CD14-positive monocyte (primary cell): ENCODE results near the gene ISCA2. TPM values are rescaled to one million over a fixed set of nuclear protein-coding genes. Genes with fewer than 3 reads are reported as not detected.

Experiments used
- DNase-seq, 3 donors: peaks; one replicate each; pipeline ENCODE4 v3.0.0-alpha.2; 2011 to 2022
- H2AFZ ChIP-seq: 2 replicates; pipeline ENCODE4 v1.6.0; 2012; ENCODE audit warnings: mild to moderate bottlenecking, low read depth, low read length, inconsistent platforms; ENCODE audit not compliant: insufficient read depth, poor library complexity, severe bottlenecking
- H3K27ac ChIP-seq, 2 donors: 1 replicate in 1 of 2; 2 replicates in 1 of 2; pipeline ENCODE4 v1.5.1; 2012 to 2013; ENCODE audit warnings: low read length in 2 of 2, control low read depth in 1 of 2, inconsistent platforms in 1 of 2, low read depth in 1 of 2, mild to moderate bottlenecking in 1 of 2
- H3K27me3 ChIP-seq, 2 donors: one replicate each; pipeline versions ENCODE4 v1.6.0 to v1.6.1; 2011 to 2013; ENCODE audit warnings: low read length in 2 of 2; ENCODE audit not compliant: control insufficient read depth in 2 of 2, insufficient read depth in 2 of 2
- H3K36me3 ChIP-seq, 2 donors: replicated peaks in 1 of 2; 1 replicate in 1 of 2; 2 replicates in 1 of 2; pipeline versions ENCODE4 v1.5.1 to v1.6.1; 2012 to 2013; ENCODE audit warnings: low read length in 2 of 2, control low read depth in 1 of 2, inconsistent platforms in 1 of 2, mild to moderate bottlenecking in 1 of 2; ENCODE audit not compliant: insufficient read depth in 2 of 2, control insufficient read depth in 1 of 2
- H3K4me1 ChIP-seq, 2 donors: 1 replicate in 1 of 2; 2 replicates in 1 of 2; pipeline versions ENCODE4 v1.5.1 to v1.6.1; 2012 to 2013; ENCODE audit warnings: low read length in 2 of 2, control low read depth in 1 of 2, inconsistent platforms in 1 of 2, mild to moderate bottlenecking in 1 of 2, moderate library complexity in 1 of 2; ENCODE audit not compliant: insufficient read depth in 2 of 2, control insufficient read depth in 1 of 2
- H3K4me2 ChIP-seq: replicated peaks from 2 replicates; pipeline ENCODE3; 2012; ENCODE audit warnings: low read length, moderate library complexity, mild to moderate bottlenecking; ENCODE audit not compliant: poor library complexity, severe bottlenecking; ENCODE audit errors: extremely low read depth
- H3K4me3 ChIP-seq, 3 experiments: fragments of 200-600 bp in 1 of 3; sonication (generic) in 1 of 3; replicated peaks in 1 of 3; 1 replicate in 2 of 3; 2 replicates in 1 of 3; pipeline ENCODE4 v1.5.1; 2011 to 2013; ENCODE audit warnings: low read length in 3 of 3, mild to moderate bottlenecking in 3 of 3, control low read depth in 2 of 3, low read depth in 2 of 3, inconsistent platforms in 1 of 3, moderate library complexity in 1 of 3
- H3K79me2 ChIP-seq: 2 replicates; pipeline ENCODE4 v1.6.0; 2012; ENCODE audit warnings: mild to moderate bottlenecking, control low read depth, inconsistent platforms, low read length, moderate library complexity; ENCODE audit not compliant: insufficient read depth
- H3K9ac ChIP-seq: 2 replicates; pipeline ENCODE4 v1.6.0; 2017; ENCODE audit warnings: low read length, mild to moderate bottlenecking; ENCODE audit not compliant: insufficient read depth, poor library complexity, severe bottlenecking
- H3K9me3 ChIP-seq, 2 donors: replicated peaks in 1 of 2; 1 replicate in 1 of 2; 2 replicates in 1 of 2; pipeline versions ENCODE4 v1.5.1 to v1.6.1; 2012 to 2013; ENCODE audit warnings: low read length in 2 of 2, control low read depth in 1 of 2; ENCODE audit not compliant: control insufficient read depth in 1 of 2, insufficient read depth in 1 of 2
- H4K20me1 ChIP-seq: 2 replicates; pipeline ENCODE4 v1.6.0; 2012; ENCODE audit warnings: mild to moderate bottlenecking, low read length, control low read depth, moderate library complexity; ENCODE audit not compliant: insufficient read depth
- H3K27ac Mint-ChIP-seq, 7 donors: one replicate each; pipeline ENCODE4 v1.8.0; 2020; ENCODE audit warnings: mild to moderate bottlenecking in 7 of 7, mixed read lengths in 7 of 7, moderate library complexity in 6 of 7, inconsistent platforms in 2 of 7
- H3K27me3 Mint-ChIP-seq, 3 donors: one replicate each; pipeline ENCODE4 v1.8.0; 2021 to 2022; ENCODE audit warnings: low read depth in 3 of 3, mild to moderate bottlenecking in 3 of 3, mixed read lengths in 3 of 3, moderate library complexity in 3 of 3, inconsistent platforms in 1 of 3
- H3K36me3 Mint-ChIP-seq, 2 donors: one replicate each; pipeline ENCODE4 v1.8.0; 2020; ENCODE audit warnings: mixed read lengths in 2 of 2, inconsistent platforms in 1 of 2, mild to moderate bottlenecking in 1 of 2
- H3K4me1 Mint-ChIP-seq: one replicate; pipeline ENCODE4 v1.8.0; 2020; ENCODE audit warnings: mild to moderate bottlenecking, mixed read lengths
- H3K4me3 Mint-ChIP-seq, 2 donors: one replicate each; pipeline ENCODE4 v1.8.0; 2020; ENCODE audit warnings: mild to moderate bottlenecking in 2 of 2, mixed read lengths in 2 of 2, moderate library complexity in 1 of 2
- H3K9me3 Mint-ChIP-seq, 7 donors: one replicate each; pipeline ENCODE4 v1.8.0; 2020 to 2022; ENCODE audit warnings: mixed read lengths in 7 of 7, mild to moderate bottlenecking in 6 of 7, moderate library complexity in 6 of 7, inconsistent platforms in 2 of 7
- CTCF ChIP-seq: fragments of 200-600 bp; IDR thresholded peaks from one replicate; pipeline ENCODE4 v1.8.0; 2022; ENCODE audit warnings: antibody characterized with exemption, mild to moderate bottlenecking
- WGBS: methylation state at CpG from one replicate; pipeline ENCODE4 v1.1.5; 2013; ENCODE audit warnings: missing lambda C conversion rate; ENCODE audit not compliant: insufficient coverage; 5-methylcytosine and 5-hydroxymethylcytosine counted together
- intact Hi-C, 2 donors: fragments of 100-400 bp; cut with micrococcal nuclease; formaldehyde crosslinking; loops; one replicate each; pipeline versions ENCODE4 v1.15.0 to v1.15.1; 2023
- polyA plus RNA-seq, 3 donors: library from polyadenylated mRNA; depleted of rRNA in 1 of 3; unstranded in 2 of 3; stranded (reverse) in 1 of 3; fragments of 300-500 nt in 2 of 3; fragments of >200 nt in 1 of 3; fragmentation: Illumina TruSeq in 2 of 3; gene quantifications; 1 replicate in 2 of 3; 2 replicates in 1 of 3; pipeline ENCODE4 v1.2.3, GENCODE V29; 2012 to 2021

Gene ISCA2
- polyA plus RNA-seq, 3 donors: 6.1 to 61.7 (median 55.9) TPM

DNA sequence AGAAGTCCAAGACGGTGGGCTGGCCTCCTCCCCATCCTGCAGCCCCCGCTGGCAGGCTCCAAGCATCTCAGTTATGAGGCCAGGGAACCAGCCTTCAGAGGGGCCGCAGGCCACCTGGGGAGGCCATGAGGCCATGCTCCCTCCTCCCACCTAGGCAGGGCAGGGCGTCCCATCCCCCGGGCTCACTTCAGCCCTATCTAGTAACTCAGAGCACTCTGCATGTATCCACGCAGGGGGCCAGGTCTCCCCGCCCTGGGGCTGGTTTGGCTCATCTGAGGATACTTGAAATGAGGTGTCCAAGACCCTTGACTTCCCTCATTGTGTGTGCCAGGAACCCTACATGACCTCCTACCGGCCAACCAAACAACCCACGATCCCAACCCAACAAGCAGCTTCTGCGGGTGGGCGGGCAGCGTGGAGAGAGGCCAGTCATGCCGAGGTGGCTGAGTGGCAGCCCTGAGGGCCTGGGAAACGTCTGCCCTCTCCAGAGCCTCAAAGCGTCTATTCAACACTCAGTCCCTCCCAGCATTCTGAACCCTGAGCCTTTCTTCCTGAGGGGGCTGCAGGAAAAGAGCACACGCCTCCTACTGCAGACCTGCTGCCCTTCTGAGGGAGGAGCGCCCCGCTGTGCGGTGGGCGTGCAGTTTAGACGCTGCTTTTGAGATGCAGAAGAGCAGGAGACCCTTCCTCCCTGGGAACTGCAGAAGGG is 16.8 kb downstream of the ISCA2 start:
- no peak overlapping the region for H3K9ac ChIP-seq
- no peak overlapping the region for H3K27ac ChIP-seq
- H3K36me3 Mint-ChIP-seq: no peaks in the 10 kb centered on the region
- no peaks in the 10 kb centered on the region for H3K79me2 ChIP-seq
- H3K4me2 ChIP-seq: no peak overlapping the region
- H3K4me1 ChIP-seq: peaks cover 16 to 25% of the 10 kb centered on the region in 2 donors
- H3K4me3 Mint-ChIP-seq: peak overlapping the region in 1 of 2 donors; percentile 37
- H4K20me1 ChIP-seq: no peaks in the 10 kb centered on the region
- no peak for TF ChIP-seq CTCF
- no peaks in the 10 kb centered on the region for H3K36me3 ChIP-seq
- intact Hi-C loops: no loop called here
- H3K9me3 Mint-ChIP-seq: peaks cover 0 to 2% (median 0%) of the 10 kb centered on the region in 7 donors
- H3K4me1 Mint-ChIP-seq: peaks cover 24% of the 10 kb centered on the region
- no peaks in the 10 kb centered on the region for H3K9me3 ChIP-seq
- 100% methylated on average over 6 of the region's 21 CpGs for WGBS
- no peak overlapping the region for H2AFZ ChIP-seq
- H3K27me3 Mint-ChIP-seq: peaks cover 1 to 5% (median 3%) of the 10 kb centered on the region in 3 donors
- no peak overlapping the region for H3K27ac Mint-ChIP-seq
- DNase-seq: no peak
- no peak overlapping the region for H3K4me3 ChIP-seq
- H3K27me3 ChIP-seq: no peaks in the 10 kb centered on the region

- intact Hi-C loops: no loop called here
- H3K4me3 ChIP-seq: no peak overlapping the region
- no peak overlapping the region for H3K4me2 ChIP-seq
- H3K36me3 ChIP-seq: no peaks in the 10 kb centered on the region
- no peak for TF ChIP-seq CTCF
- no peak overlapping the region for H3K9ac ChIP-seq
- Mint-ChIP-seq H3K4me1 (peaks cover 29% of the 10 kb centered on the region), H3K4me3 (peak overlapping the region in 1 of 2 donors; percentile 37), H3K9me3 (peaks cover 0 to 2% (median 0%) of the 10 kb centered on the region in 7 donors), H3K27ac (no peak overlapping the region), H3K36me3 (no peaks in the 10 kb centered on the region), H3K27me3 (peaks cover 1 to 5% (median 3%) of the 10 kb centered on the region in 3 donors)
- no peak overlapping the region for H3K27ac ChIP-seq
- no peak for DNase-seq
- H3K4me1 ChIP-seq: peaks cover 20 to 30% of the 10 kb centered on the region in 2 donors
- 96% methylated on average over 9 of the region's 10 CpGs for WGBS
- H3K9me3 ChIP-seq: no peaks in the 10 kb centered on the region
- H3K27me3 ChIP-seq: no peaks in the 10 kb centered on the region
- H4K20me1 ChIP-seq: no peaks in the 10 kb centered on the region
- no peaks in the 10 kb centered on the region for H3K79me2 ChIP-seq
- H2AFZ ChIP-seq: no peak overlapping the region
Observed at GRCh38 chr14:74510959-74511409, 17.4 kb downstream of the ISCA2 start.
